ENCODE data around the gene FOXJ1. TPM values are rescaled to one million over a fixed set of nuclear protein-coding genes. Genes with fewer than 3 reads are reported as not detected.

The FOXJ1 gene
- total and polyA plus RNA-seq, 5 donors = not detected

DNA sequence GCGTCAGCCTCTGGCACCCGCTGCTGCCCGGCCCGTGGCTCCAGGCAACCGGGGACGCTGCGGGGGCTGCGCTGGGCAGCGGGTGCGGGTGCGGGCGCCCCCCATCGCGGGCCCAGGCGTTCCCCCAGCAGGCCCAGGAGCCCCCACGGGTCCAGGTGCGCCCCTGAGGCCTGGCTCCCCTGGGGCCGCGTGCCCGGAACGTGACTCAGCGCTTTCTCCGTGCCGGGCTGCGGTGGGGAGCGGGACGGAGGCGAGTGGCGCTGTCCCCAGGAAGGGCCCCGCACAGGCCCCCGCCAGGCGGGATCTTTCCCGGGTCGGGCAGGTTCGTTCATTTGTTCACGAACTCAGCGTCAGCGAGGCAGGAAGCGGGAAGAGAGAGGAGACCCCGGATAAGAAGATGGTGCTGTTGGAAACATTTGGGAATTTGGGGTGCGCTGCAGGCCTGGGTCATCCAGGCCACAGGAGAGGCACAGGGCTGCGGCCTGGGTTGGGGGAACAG lies 19.1 kb downstream of the FOXJ1 start:
- Histone ChIP-seq H3K27me3 (ENCODE audit: control insufficient read depth, insufficient read depth) (no peaks in the 10 kb centered on the region), H3K9me3 (ENCODE audit: control insufficient read depth, low read length) (no peaks in the 10 kb centered on the region), H3K4me3 (ENCODE audit: low read length) (peak overlapping the region; percentile 33), H3K27ac (ENCODE audit: low read length) (no peak overlapping the region), H3K4me1 (ENCODE audit: control insufficient read depth, insufficient read depth, low read length) (no peaks in the 10 kb centered on the region)
- ATAC-seq (peak; percentile 41 to 49), DNase-seq (peak in 2 of 3 donors; percentile 72 to 73)
- intact Hi-C loops (cut with DNase I) = loop anchor here (1.0 to 10.0 kb wide), 6 partner anchors 53 to 170 kb away; no protein-coding TSS in a partner anchor
- WGBS = 26% methylated on average over 42 of the region's 42 CpGs

DNA sequence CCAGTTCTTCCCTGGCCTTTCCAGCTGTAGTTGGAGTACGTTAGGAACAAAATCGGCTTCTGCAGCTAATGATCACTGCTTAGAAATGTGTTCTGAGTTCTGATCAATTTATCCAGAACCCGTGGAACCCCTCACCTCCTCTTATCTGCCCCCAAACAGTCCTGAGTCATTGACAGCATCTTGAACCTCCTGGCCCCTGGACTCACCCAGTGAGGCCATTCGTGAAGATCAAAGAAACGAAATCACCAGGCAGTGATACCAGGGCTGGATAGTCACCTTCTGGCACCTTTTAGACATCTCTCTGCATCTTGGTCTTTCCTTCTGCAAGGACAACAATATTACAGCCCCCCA lies 20.4 kb downstream of the FOXJ1 start:
- Histone ChIP-seq H3K4me1 (ENCODE audit: control insufficient read depth, insufficient read depth, low read length) (no peaks in the 10 kb centered on the region), H3K4me3 (ENCODE audit: low read length) (no peak overlapping the region), H3K9me3 (ENCODE audit: control insufficient read depth, low read length) (no peaks in the 10 kb centered on the region), H3K27ac (ENCODE audit: low read length) (no peak overlapping the region), H3K27me3 (ENCODE audit: control insufficient read depth, insufficient read depth) (no peaks in the 10 kb centered on the region)
- ATAC-seq = no peak
- 87% methylated on average over 5 of the region's 5 CpGs for WGBS
- intact Hi-C loops (cut with DNase I) = loop anchor here (1.0 to 10.0 kb wide), 5 partner anchors 54 to 172 kb away; no protein-coding TSS in a partner anchor
- DNase-seq = no peak

DNA sequence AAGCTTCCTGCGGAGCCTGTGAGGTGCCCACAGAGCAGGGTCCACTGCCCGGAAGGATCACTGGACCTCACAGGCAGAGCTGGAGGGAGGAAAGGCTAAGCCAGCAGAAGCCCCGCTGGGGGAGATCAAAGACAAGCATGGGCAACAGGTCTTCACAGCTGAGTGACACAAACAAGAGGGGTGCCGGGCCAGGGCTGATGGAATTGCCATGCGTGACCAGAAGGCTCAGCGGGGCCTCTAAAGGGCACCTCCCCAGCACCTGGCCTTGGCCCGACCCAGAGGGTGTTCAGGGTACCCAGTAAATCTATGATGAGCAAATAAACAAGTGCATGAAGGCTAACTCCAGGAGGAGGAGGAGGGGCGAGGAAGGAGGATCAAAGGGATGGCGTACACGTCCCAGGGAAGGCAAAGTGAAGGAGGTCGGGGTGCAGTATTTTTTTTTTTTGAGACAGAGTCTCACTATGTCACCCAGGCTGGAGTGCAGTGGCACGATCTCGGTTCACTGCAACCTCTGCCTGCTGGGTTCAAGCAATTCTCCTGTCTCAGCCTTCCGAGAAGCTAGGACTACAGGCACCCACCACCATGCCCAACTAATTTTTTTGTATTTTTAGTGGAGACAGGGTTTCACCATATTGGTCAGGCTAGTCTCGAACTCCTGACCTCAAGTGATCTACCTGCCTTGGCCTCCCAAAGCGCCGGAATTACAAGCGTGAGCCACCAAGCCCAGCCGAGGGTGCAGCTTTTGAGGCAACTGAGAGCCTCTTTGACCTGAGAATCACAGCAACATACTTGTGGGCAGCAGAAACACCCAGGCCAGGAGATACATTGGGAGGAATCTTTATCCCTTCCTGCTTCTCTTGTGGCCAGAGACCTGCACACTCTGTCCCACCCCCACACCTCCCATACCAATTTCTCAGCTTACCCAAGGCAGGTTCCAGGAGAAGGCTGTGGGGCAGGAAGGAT lies 21.4 kb downstream of the FOXJ1 start:
- Histone ChIP-seq H3K4me1 (ENCODE audit: control insufficient read depth, insufficient read depth, low read length) (no peaks in the 10 kb centered on the region), H3K4me3 (ENCODE audit: low read length) (no peak overlapping the region), H3K27ac (ENCODE audit: low read length) (no peak overlapping the region), H3K27me3 (ENCODE audit: control insufficient read depth, insufficient read depth) (no peaks in the 10 kb centered on the region), H3K9me3 (ENCODE audit: control insufficient read depth, low read length) (no peaks in the 10 kb centered on the region)
- ATAC-seq (no peak), DNase-seq (no peak)
- WGBS = 80% methylated on average over 19 of the region's 19 CpGs
- intact Hi-C loops (cut with DNase I) = loop anchor here (5.0 to 10.0 kb wide), 4 partner anchors 55 to 173 kb away; no protein-coding TSS in a partner anchor

DNA sequence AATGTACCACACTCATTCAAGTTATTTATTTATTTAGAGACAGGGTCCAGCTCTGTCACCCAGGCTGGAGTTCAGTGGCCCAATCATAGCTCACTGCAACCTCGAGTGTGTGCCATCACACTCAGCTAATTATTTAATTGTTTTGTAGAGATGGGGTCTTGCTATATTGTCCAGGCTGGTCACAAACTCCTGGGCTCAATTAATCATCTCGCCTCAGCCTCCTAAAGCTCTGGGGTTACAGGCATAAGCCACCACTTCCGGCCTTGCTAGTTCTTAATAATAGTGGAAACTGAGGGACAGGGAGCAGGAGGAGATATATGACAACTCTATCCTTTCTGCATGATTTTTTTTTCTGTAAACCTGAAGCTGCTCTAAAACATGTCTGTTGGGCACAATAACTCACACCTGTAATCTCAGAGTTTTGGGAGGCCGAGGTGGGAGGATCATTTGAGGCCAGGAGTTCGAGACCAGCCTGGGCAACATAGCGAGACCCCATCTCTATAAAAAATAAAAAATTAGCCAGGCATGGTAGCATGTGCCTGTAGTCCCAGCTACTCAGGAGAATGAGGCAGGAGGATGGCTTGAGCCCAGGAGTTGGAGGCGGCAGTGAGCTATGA lies 25.8 kb downstream of the FOXJ1 start:
- DNase-seq (no peak), ATAC-seq (no peak)
- no peak overlapping the region for H3K4me3 ChIP-seq (ENCODE audit: low read length)
- WGBS = 91% methylated on average over 7 of the region's 7 CpGs
- H3K9me3 ChIP-seq (ENCODE audit: control insufficient read depth, low read length) = no peaks in the 10 kb centered on the region
- intact Hi-C loops (cut with DNase I) = no loop called here
- H3K4me1 ChIP-seq (ENCODE audit: control insufficient read depth, insufficient read depth, low read length) = no peaks in the 10 kb centered on the region
- H3K27me3 ChIP-seq (ENCODE audit: control insufficient read depth, insufficient read depth) = no peaks in the 10 kb centered on the region
- no peak overlapping the region for H3K27ac ChIP-seq (ENCODE audit: low read length)

DNA sequence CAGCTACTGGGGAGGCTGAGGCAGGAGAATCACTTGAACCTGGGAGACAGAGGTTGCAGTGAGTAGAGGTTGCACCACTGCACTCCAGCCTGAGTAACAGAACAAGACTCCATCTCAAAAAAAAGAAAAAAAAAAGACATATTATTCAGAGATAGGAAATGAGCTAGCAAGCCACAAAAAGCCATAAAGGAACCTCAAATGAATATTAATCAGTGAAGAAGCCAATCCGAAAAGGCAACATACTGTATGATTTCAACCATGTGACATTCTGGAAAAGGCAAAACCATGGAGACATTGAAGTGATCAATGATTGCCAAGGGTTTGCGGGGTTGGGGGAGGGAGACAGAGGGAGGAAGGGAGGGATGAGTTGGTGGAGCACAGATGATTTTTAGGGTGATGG lies 29.1 kb downstream of the FOXJ1 start:
- DNase-seq (no peak), ATAC-seq (no peak)
- no peak overlapping the region for H3K4me3 ChIP-seq (ENCODE audit: low read length)
- H3K27me3 ChIP-seq (ENCODE audit: control insufficient read depth, insufficient read depth) = no peaks in the 10 kb centered on the region
- intact Hi-C loops (cut with DNase I) = no loop called here
- no peaks in the 10 kb centered on the region for H3K9me3 ChIP-seq (ENCODE audit: control insufficient read depth, low read length)
- WGBS = 87% methylated on average over 2 of the region's 2 CpGs
- H3K4me1 ChIP-seq (ENCODE audit: control insufficient read depth, insufficient read depth, low read length) = no peaks in the 10 kb centered on the region
- H3K27ac ChIP-seq (ENCODE audit: low read length) = no peak overlapping the region

DNA sequence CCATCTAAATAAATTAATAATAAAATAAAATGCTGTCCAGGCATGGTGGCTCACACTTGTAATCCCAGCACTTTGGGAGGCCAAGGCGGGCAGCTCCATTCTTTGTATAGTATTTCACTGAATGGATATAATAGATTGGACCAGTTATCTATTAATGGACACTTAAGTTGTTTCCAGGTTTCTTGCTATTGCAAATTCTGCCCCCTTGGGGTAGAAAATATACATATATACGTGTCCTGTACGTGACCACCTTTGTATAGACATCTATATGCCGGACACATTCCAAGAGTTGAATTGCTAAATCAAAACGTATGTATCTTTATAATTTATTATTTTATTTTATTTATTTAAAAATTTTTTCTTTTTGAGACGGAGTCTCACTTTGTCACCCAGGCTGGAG lies 33.5 kb downstream of the FOXJ1 start:
- Histone ChIP-seq H3K9me3 (ENCODE audit: control insufficient read depth, low read length) (no peaks in the 10 kb centered on the region), H3K27me3 (ENCODE audit: control insufficient read depth, insufficient read depth) (no peaks in the 10 kb centered on the region), H3K27ac (ENCODE audit: low read length) (no peak overlapping the region), H3K4me3 (ENCODE audit: low read length) (no peak overlapping the region), H3K4me1 (ENCODE audit: control insufficient read depth, insufficient read depth, low read length) (no peaks in the 10 kb centered on the region)
- ATAC-seq (no peak), DNase-seq (no peak)
- WGBS = 81% methylated on average over 6 of the region's 6 CpGs
- intact Hi-C loops (cut with DNase I) = no loop called here

DNA sequence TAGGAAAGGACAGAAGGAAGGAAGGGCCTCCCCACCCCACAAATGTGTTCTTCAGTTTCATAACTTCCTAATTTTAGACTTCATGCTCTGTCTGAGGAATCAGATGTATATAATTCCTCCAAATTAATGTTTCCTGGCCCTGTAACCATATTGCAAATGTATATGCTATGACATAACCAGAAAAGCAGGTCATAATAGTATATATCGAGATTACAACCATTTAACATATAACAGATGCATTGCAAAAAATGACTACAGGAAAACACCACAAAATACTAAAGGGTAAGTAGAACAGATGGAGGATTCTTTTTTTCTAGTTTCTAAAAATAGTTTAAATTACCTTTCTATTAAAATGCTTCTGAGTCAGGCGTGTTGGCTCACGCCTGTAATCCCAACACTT lies 34.3 kb downstream of the FOXJ1 start:
- no peaks in the 10 kb centered on the region for H3K27me3 ChIP-seq (ENCODE audit: control insufficient read depth, insufficient read depth)
- WGBS = 74% methylated on average over 3 of the region's 3 CpGs
- no peak overlapping the region for H3K4me3 ChIP-seq (ENCODE audit: low read length)
- no peak for ATAC-seq
- no peak overlapping the region for H3K27ac ChIP-seq (ENCODE audit: low read length)
- no peak for DNase-seq
- intact Hi-C loops (cut with DNase I) = no loop called here
- H3K4me1 ChIP-seq (ENCODE audit: control insufficient read depth, insufficient read depth, low read length) = no peaks in the 10 kb centered on the region
- no peaks in the 10 kb centered on the region for H3K9me3 ChIP-seq (ENCODE audit: control insufficient read depth, low read length)

DNA sequence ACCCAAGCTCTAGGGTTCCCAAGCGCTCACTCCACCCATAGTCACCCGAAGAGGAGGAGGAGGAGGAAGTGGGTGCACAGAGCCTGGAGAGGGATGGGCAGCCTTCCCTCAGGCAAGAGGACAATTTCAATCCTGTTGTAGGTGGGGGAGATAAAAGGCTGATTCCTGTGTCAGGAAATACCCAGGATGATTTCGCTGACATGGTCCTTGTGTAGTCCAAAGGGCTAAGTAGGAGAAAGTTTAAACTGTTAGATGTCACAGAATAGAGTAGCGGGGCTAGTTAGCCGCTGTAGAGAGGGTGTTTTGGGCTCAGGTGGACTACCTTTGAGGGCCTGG lies 36.2 kb downstream of the FOXJ1 start:
- Histone ChIP-seq H3K9me3 (ENCODE audit: control insufficient read depth, low read length) (no peaks in the 10 kb centered on the region), H3K27me3 (ENCODE audit: control insufficient read depth, insufficient read depth) (no peaks in the 10 kb centered on the region), H3K4me1 (ENCODE audit: control insufficient read depth, insufficient read depth, low read length) (no peaks in the 10 kb centered on the region), H3K4me3 (ENCODE audit: low read length) (no peak overlapping the region), H3K27ac (ENCODE audit: low read length) (no peak overlapping the region)
- intact Hi-C loops (cut with DNase I) = no loop called here
- ATAC-seq = no peak
- WGBS = 85% methylated on average over 5 of the region's 5 CpGs
- no peak for DNase-seq

DNA sequence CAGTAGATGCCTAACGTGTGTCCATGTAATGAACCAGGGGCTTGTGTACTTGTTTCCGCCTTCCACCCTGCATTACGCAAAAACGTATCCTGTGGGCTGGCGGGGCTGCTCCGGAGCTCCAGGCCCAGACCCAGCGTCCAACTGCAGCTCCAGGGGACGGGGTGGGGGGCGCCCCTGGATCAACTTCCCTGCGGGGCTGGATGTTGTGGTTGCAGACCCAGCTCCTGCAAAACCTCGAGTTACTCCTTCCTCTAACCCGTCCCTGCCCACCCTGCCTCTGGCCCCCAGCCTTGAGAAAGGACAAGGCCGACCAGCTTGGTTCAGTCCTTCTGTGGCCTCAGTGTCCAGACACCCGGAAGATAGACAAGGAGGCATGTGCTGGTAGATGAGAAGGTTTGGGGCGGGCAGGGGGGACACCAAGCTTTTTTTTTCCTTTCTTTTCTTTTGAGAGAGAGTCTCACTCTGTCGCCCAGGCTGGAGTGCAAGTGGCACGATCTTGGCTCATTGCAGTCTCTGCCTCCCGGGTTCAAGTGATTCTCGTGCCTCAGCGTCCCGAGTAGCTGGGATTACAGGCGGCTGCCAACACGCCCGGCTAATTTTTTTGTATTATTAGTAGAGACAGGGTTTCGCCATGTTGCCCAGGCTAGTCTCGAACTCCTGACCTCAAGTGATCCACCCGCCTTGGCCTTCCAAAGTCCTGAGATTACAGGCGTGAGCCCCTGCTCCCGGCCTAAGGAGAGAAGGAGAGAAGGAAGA lies 36.7 kb downstream of the FOXJ1 start:
- H3K27me3 ChIP-seq (ENCODE audit: control insufficient read depth, insufficient read depth) = no peaks in the 10 kb centered on the region
- H3K4me1 ChIP-seq (ENCODE audit: control insufficient read depth, insufficient read depth, low read length) = no peaks in the 10 kb centered on the region
- ATAC-seq (peak; percentile 5 to 18), DNase-seq (no peak)
- peak overlapping the region; percentile 74 for H3K4me3 ChIP-seq (ENCODE audit: low read length)
- no peaks in the 10 kb centered on the region for H3K9me3 ChIP-seq (ENCODE audit: control insufficient read depth, low read length)
- 87% methylated on average over 29 of the region's 29 CpGs for WGBS
- peak overlapping the region; percentile 76 for H3K27ac ChIP-seq (ENCODE audit: low read length)
- intact Hi-C loops (cut with DNase I) = no loop called here

DNA sequence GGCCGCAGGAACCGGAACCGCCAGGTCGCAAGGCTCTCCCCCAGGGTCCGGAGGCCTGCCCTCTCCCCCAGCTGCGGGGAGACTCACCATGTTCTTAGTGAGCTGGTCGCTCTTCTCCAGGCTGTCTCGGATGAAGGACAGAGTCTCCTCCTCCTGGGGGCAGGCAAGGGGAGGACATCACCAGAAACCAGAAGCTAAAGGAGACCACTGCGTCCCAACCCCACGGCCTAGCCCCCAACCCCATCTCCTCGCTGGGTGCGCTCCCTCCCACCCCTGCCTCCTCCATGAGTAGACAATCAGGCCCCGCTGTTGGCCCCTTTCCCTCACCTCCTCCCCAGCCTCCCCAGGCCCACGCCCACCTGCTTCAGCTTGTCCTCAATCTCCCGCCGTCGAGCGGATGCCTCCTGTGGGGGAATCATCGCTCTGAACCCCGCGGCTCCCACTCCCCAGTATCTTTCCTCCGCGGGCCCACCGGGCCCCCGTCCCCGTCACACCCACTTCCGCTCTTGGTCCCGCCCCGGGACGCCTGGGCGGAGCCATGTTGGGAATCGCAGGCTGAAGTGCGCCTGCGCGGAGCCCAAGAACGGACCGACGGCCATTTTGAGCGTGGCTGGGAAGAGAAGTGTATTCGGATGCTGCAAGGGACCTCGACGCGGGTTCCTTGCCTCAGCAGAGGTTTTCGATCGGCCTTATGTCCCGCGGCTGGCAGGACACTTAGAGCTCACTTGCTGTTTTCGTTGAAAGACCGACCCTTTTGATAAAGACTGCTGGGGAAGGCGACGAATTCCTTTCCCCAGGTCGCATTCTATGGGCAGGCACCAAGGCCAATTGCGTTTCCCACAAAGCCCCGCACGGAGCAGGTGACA lies 37.5 kb downstream of the FOXJ1 start, which contains the start of gene EXOC7:
TSS of gene EXOC7 (minus strand) at position 514 of the 866 bp plus-strand sequence. CDS start at position 419, 95 bp downstream.
- no peaks in the 10 kb centered on the region for H3K27me3 ChIP-seq (ENCODE audit: control insufficient read depth, insufficient read depth)
- DNase-seq (peak; percentile 91 to 97 (median 96)), ATAC-seq (peak; percentile 97)
- no peaks in the 10 kb centered on the region for H3K4me1 ChIP-seq (ENCODE audit: control insufficient read depth, insufficient read depth, low read length)
- H3K27ac ChIP-seq (ENCODE audit: low read length) = peak within 1 kb of the TSS; percentile 76
- intact Hi-C loops (cut with DNase I) = no loop called here
- 4% methylated on average over 55 of the region's 55 CpGs for WGBS
- H3K4me3 ChIP-seq (ENCODE audit: low read length) = peak within 1 kb of the TSS; percentile 74
- no peaks in the 10 kb centered on the region for H3K9me3 ChIP-seq (ENCODE audit: control insufficient read depth, low read length)
